Astrocyte (in vitro differentiated cells and primary cell): ENCODE data around the gene ZSWIM8. TPM values are rescaled to one million over a fixed set of nuclear protein-coding genes. Genes with fewer than 3 reads are reported as not detected.

Experiments used
- DNase-seq: peaks from one replicate; pipeline ENCODE4 v3.0.0-alpha.2; 2010; ENCODE audit warnings: low read depth
- FAIRE-seq: peaks from 2 replicates; lab custom pipeline; 2011; peaks lifted over from hg19 to GRCh38; lab: Jason Lieb, UNC
- H2AFZ ChIP-seq: 2 replicates; pipeline ENCODE4 v1.6.0; 2012; ENCODE audit warnings: low read depth, low read length, inconsistent platforms
- H3K27ac ChIP-seq: 2 replicates; pipeline ENCODE4 v1.5.1; 2011; ENCODE audit warnings: low read depth, low read length, inconsistent platforms
- H3K27me3 ChIP-seq: 2 replicates; pipeline ENCODE4 v1.6.0; 2011; ENCODE audit warnings: low read length, inconsistent platforms; ENCODE audit not compliant: insufficient read depth
- H3K36me3 ChIP-seq: 2 replicates; pipeline ENCODE4 v1.5.1; 2011; ENCODE audit warnings: low read length, inconsistent platforms; ENCODE audit not compliant: insufficient read depth
- H3K4me1 ChIP-seq: 2 replicates; pipeline ENCODE4 v1.5.1; 2011; ENCODE audit warnings: low read length, inconsistent platforms; ENCODE audit not compliant: insufficient read depth
- H3K4me2 ChIP-seq: 2 replicates; pipeline ENCODE4 v1.6.0; 2012; ENCODE audit warnings: low read length, inconsistent platforms
- H3K4me3 ChIP-seq: 2 replicates; pipeline ENCODE4 v1.5.1; 2011; ENCODE audit warnings: low read depth, mild to moderate bottlenecking, low read length, inconsistent platforms; ENCODE audit not compliant: insufficient read depth
- H3K79me2 ChIP-seq: 2 replicates; pipeline ENCODE4 v1.6.0; 2012; ENCODE audit warnings: mild to moderate bottlenecking, low read length, inconsistent platforms; ENCODE audit not compliant: insufficient read depth
- H3K9ac ChIP-seq: 2 replicates; pipeline ENCODE4 v1.6.0; 2012; ENCODE audit warnings: mild to moderate bottlenecking, low read length, inconsistent platforms
- H3K9me3 ChIP-seq: 2 replicates; pipeline ENCODE4 v1.5.1; 2012; ENCODE audit warnings: low read depth, mild to moderate bottlenecking, low read length, inconsistent platforms; ENCODE audit not compliant: insufficient read depth
- H4K20me1 ChIP-seq: 2 replicates; pipeline ENCODE4 v1.6.0; 2012; ENCODE audit warnings: low read length, inconsistent platforms; ENCODE audit not compliant: insufficient read depth
- H3K27ac Mint-ChIP-seq: one replicate; pipeline ENCODE4 v1.8.0; 2021; ENCODE audit warnings: mild to moderate bottlenecking, mixed read lengths; ENCODE audit not compliant: unreplicated experiment
- H3K27me3 Mint-ChIP-seq: one replicate; pipeline ENCODE4 v1.8.0; 2021; ENCODE audit warnings: low read depth, mixed read lengths; ENCODE audit not compliant: unreplicated experiment
- H3K36me3 Mint-ChIP-seq: one replicate; pipeline ENCODE4 v1.8.0; 2021; ENCODE audit warnings: low read depth, mixed read lengths; ENCODE audit not compliant: unreplicated experiment
- H3K4me1 Mint-ChIP-seq: one replicate; pipeline ENCODE4 v1.8.0; 2021; ENCODE audit warnings: low read depth, mixed read lengths; ENCODE audit not compliant: unreplicated experiment
- H3K4me3 Mint-ChIP-seq: one replicate; pipeline ENCODE4 v1.8.0; 2021; ENCODE audit warnings: mild to moderate bottlenecking, moderate library complexity, mixed read lengths; ENCODE audit not compliant: unreplicated experiment
- H3K9me3 Mint-ChIP-seq: one replicate; pipeline ENCODE4 v1.8.0; 2021; ENCODE audit warnings: mild to moderate bottlenecking, mixed read lengths; ENCODE audit not compliant: unreplicated experiment
- EZH2 ChIP-seq: IDR thresholded peaks from 2 replicates; pipeline ENCODE4 v1.6.1; 2012; ENCODE audit warnings: mild to moderate bottlenecking, low read length, inconsistent platforms; ENCODE audit not compliant: insufficient read depth
- total RNA-seq: library from RNA; stranded (reverse); gene quantifications from 2 replicates; pipeline ENCODE4 v1.2.1, GENCODE V29; 2021
- TF ChIP-seq, protein P1 (sequence below): IDR thresholded peaks from 2 replicates; pipeline ENCODE4 v1.5.1; 2011; ENCODE audit warnings: low read depth, mild to moderate bottlenecking, inconsistent platforms, low read length, moderate library complexity; ENCODE audit not compliant: insufficient read depth

The ZSWIM8 gene
- total RNA-seq, 1 donor from 2014 or later, result 70.2 TPM

- Histone ChIP-seq H2AFZ (no peak overlapping the region), H3K36me3 (peaks cover 31% of the 10 kb centered on the region), H3K4me1 (no peaks in the 10 kb centered on the region), H3K4me3 (no peak overlapping the region), H3K27ac (no peak overlapping the region), H4K20me1 (peaks cover 34% of the 10 kb centered on the region), H3K9ac (no peak overlapping the region), H3K79me2 (no peaks in the 10 kb centered on the region), H3K9me3 (no peaks in the 10 kb centered on the region), H3K4me2 (no peak overlapping the region), H3K27me3 (no peaks in the 10 kb centered on the region)
- H3K4me1 Mint-ChIP-seq, result peaks cover 7% of the 10 kb centered on the region
- H3K4me3 Mint-ChIP-seq, result no peak overlapping the region
- DNase-seq (no peak), FAIRE-seq (no peak)
- no peak overlapping the region for H3K27ac Mint-ChIP-seq
- H3K27me3 Mint-ChIP-seq, result no peaks in the 10 kb centered on the region
- H3K9me3 Mint-ChIP-seq, result no peaks in the 10 kb centered on the region
- TF ChIP-seq EZH2, result no peak
- TF ChIP-seq, protein P1, sequence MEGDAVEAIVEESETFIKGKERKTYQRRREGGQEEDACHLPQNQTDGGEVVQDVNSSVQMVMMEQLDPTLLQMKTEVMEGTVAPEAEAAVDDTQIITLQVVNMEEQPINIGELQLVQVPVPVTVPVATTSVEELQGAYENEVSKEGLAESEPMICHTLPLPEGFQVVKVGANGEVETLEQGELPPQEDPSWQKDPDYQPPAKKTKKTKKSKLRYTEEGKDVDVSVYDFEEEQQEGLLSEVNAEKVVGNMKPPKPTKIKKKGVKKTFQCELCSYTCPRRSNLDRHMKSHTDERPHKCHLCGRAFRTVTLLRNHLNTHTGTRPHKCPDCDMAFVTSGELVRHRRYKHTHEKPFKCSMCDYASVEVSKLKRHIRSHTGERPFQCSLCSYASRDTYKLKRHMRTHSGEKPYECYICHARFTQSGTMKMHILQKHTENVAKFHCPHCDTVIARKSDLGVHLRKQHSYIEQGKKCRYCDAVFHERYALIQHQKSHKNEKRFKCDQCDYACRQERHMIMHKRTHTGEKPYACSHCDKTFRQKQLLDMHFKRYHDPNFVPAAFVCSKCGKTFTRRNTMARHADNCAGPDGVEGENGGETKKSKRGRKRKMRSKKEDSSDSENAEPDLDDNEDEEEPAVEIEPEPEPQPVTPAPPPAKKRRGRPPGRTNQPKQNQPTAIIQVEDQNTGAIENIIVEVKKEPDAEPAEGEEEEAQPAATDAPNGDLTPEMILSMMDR, result no peak
- peaks cover 30% of the 10 kb centered on the region for H3K36me3 Mint-ChIP-seq
Observed at GRCh38 chr10:73800560-73801252, 15.3 kb downstream of the ZSWIM8 start.

DNA sequence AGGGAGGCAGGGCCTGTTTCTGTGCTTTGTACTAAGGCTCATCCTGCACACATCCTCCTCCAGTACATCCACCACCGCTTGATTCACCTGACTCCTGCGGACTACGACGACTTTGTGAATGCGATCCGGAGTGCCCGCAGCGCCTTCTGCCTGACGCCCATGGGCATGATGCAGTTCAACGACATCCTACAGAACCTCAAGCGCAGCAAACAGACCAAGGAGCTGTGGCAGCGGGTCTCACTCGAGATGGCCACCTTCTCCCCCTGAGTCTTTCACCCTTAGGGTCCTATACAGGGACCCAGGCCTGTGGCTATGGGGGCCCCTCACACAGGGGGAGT lies 15.8 kb downstream of the ZSWIM8 start:
- Histone ChIP-seq H3K27me3 (no peaks in the 10 kb centered on the region), H3K9me3 (no peaks in the 10 kb centered on the region), H3K79me2 (no peaks in the 10 kb centered on the region), H3K36me3 (peaks cover 35% of the 10 kb centered on the region), H3K4me2 (no peak overlapping the region), H4K20me1 (peaks cover 39% of the 10 kb centered on the region), H3K4me3 (no peak overlapping the region), H3K9ac (no peak overlapping the region), H3K27ac (no peak overlapping the region), H2AFZ (no peak overlapping the region), H3K4me1 (no peaks in the 10 kb centered on the region)
- Mint-ChIP-seq H3K27ac (no peak overlapping the region), H3K9me3 (no peaks in the 10 kb centered on the region), H3K4me3 (no peak overlapping the region), H3K27me3 (no peaks in the 10 kb centered on the region), H3K36me3 (peaks cover 34% of the 10 kb centered on the region), H3K4me1 (peaks cover 7% of the 10 kb centered on the region)
- DNase-seq (no peak), FAIRE-seq (no peak)
- TF ChIP-seq, protein P1, result no peak
- TF ChIP-seq EZH2, result no peak

GRCh38 chr10:73802276-73802991 lies 17.0 kb downstream of the ZSWIM8 start:
- peaks cover 7% of the 10 kb centered on the region for H3K4me1 Mint-ChIP-seq
- no peak for TF ChIP-seq EZH2
- TF ChIP-seq, protein P1, result no peak
- no peak overlapping the region for H3K9ac ChIP-seq
- no peaks in the 10 kb centered on the region for H3K4me1 ChIP-seq
- peaks cover 6% of the 10 kb centered on the region for H3K79me2 ChIP-seq
- H3K36me3 Mint-ChIP-seq, result peaks cover 36% of the 10 kb centered on the region
- H3K27ac ChIP-seq, result no peak overlapping the region
- H3K9me3 Mint-ChIP-seq, result no peaks in the 10 kb centered on the region
- H3K27me3 Mint-ChIP-seq, result no peaks in the 10 kb centered on the region
- H4K20me1 ChIP-seq, result peaks cover 41% of the 10 kb centered on the region
- no peak overlapping the region for H3K4me2 ChIP-seq
- H3K27ac Mint-ChIP-seq, result no peak overlapping the region
- no peaks in the 10 kb centered on the region for H3K9me3 ChIP-seq
- H2AFZ ChIP-seq, result no peak overlapping the region
- DNase-seq, result no peak
- H3K36me3 ChIP-seq, result peaks cover 39% of the 10 kb centered on the region
- FAIRE-seq, result no peak
- H3K4me3 Mint-ChIP-seq, result no peak overlapping the region
- no peaks in the 10 kb centered on the region for H3K27me3 ChIP-seq
- H3K4me3 ChIP-seq, result no peak overlapping the region
